Skin of body (tissue), 2 donors: Measurements from ENCODE around the gene SIDT1. TPM values are rescaled to one million over a fixed set of nuclear protein-coding genes. Genes with fewer than 3 reads are reported as not detected.
"Not testable (repeated sequence)": the region's sequence is repeated elsewhere in the genome, so short reads cannot be mapped to it uniquely, and the experiment has no call there.

Source experiments
- DNase-seq: peaks from one replicate; lab custom pipeline; 2025; lab: John Stamatoyannopoulos, UW
- total RNA-seq: library from RNA; depleted of rRNA; stranded (reverse); fragments of >200 nt; gene quantifications from one replicate; pipeline ENCODE4 v1.2.3, GENCODE V29; 2014

SIDT1 gene
- total RNA-seq, 1 donor from 2014 or later, result 4.4 TPM

GRCh38 chr3:113631573-113631972 is 99.2 kb downstream of the SIDT1 start:
- DNase-seq, result no peak

DNA sequence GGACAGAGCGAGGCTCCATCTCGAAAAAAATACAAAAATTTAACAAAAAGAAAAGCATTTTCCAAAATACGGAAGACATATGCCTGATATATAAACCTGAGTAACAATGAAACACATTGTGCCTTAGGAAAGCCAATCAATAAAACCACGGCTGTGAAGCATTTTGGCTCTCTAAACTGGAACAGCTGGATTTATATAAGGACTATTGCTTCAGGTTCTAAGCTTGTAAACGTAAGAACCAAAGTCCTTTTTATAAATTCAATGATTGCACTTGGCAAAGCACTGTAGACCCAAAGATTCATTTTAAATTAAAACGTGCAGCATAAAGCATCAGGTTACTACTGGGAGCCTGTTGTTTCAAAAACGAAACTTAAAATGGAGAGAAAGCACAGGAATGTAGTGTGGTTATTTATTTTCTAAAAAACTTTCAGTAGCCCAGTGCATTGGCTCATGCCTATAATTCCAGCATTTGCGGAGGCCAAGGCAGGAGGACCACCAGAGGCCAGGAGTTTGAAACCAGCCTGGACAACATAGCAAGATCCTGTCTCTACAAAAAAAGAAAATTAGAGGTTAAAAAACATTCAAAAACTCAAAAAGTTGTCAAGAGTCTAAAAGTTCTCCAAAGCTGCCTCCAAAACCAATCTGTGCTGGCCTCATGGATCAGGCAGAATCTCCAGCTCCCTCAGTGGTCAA is 102.6 kb downstream of the SIDT1 start:
- DNase-seq, result no peak

- not testable (repeated sequence) for DNase-seq
Observed at GRCh38 chr3:113636034-113636433, 103.7 kb downstream of the SIDT1 start.

GRCh38 chr3:113637756-113638155 is 105.4 kb downstream of the SIDT1 start:
- DNase-seq, result no peak

GRCh38 chr3:113638910-113639309 is 106.6 kb downstream of the SIDT1 start:
- DNase-seq, result no peak

DNA sequence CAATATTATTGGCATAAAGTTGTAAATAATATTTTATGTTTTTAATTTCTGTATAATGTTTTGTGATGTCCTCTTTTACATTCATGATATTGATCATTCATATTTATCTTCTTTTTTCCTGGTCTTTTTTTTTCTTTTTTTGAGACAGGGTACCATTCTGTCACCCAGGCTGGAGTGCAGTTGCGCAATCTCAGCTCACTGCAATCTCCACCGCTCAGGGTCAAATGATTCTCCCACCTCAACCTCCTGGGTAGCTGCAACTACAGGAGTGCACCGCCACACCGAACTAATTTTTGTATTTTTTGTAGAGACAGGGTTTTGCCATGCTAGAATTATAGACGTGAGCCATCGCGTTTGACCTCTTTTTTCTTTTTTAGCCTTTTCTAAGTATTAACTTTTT is 111.2 kb downstream of the SIDT1 start:
- no peak for DNase-seq

- no peak for DNase-seq
Observed at GRCh38 chr3:113648524-113648923, 116.2 kb downstream of the SIDT1 start.

GRCh38 chr3:113649174-113649845 is 117.0 kb downstream of the SIDT1 start:
- no peak for DNase-seq

DNA sequence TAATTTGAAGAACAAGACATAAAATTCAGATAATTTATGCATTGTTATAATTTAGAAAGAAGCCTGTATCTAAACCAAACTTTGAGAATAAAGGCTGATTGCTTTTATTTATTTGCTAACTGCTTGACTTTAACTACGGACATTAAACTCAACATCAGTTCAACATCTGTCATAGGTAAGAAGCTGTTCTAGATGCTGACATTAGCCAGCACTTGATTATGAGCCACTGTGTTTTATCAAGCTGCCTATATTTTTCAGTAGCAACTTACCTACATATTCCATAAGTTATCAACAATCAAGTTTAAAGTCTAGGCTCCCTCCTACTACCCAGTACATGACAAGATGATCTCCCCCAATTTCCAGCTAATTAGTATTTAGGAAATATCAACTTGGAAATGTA is 122.0 kb downstream of the SIDT1 start:
- no peak for DNase-seq

GRCh38 chr3:113654851-113655250 is 122.5 kb downstream of the SIDT1 start:
- no peak for DNase-seq

GRCh38 chr3:113658107-113658506 is 125.8 kb downstream of the SIDT1 start:
- DNase-seq, result no peak

- DNase-seq, result no peak
Observed at GRCh38 chr3:113659101-113659541, 126.8 kb downstream of the SIDT1 start.

DNA sequence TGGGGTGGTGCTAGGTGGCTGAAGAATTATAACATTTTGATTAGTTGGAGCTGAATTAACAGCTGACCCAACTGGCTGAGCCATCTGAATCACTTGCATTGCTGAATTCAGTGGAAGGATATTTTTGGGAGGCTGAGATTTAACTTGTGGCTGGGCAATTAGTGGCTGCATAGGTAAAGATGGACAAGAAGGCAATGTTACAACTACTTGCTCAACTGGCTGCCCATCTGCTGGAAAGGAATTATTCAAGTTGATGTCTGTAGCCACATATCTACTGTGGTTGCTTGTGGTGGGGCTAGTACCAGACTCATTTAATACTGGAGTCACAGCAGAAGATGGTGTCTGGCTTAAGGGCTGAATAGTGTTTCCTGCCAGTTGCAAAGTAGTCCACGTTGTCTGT is 127.6 kb downstream of the SIDT1 start:
- DNase-seq, result no peak

DNA sequence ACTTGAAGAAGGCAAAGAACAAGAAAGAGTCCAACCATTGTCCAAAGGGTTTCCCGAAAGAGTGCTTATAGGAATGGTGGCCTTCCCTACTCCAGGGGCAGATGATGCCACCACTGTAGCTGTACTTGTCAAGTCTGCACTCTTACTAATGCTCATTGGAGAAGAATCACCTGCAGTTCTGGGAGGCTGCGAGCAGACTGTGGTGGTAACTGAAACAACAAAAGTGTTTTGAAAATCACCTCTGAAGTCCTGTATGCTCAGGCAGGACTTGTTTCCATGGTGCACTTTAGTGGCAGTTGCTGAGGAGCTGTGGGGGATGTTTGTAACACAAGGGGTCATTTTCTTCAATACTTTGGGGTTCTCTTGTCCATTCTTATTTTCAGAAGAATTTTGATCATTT is 128.1 kb downstream of the SIDT1 start:
- DNase-seq, result no peak

GRCh38 chr3:113660896-113661295 is 128.5 kb downstream of the SIDT1 start:
- DNase-seq, result no peak

DNA sequence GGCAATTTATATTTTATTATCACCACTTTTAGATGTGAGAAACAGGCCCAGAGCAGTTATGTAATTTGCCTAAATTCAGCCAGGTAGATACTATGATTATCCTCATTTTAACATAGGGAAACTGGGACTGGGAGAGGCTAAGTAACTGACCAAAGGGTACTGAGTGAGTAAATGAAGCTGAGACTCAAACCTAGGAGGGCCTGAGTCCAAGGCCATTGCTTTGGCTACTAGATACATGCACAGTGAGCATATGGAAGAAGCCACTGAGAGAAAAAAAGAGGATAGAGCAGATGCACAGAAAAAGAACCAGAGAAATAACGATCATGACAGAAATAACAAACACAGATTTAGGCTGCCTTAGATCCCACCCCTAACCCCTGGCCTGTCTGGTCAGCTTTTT is 130.5 kb downstream of the SIDT1 start:
- DNase-seq, result no peak

GRCh38 chr3:113663324-113663750 is 131.0 kb downstream of the SIDT1 start:
- no peak for DNase-seq

- DNase-seq, result no peak
Observed at GRCh38 chr3:113663761-113664160, 131.4 kb downstream of the SIDT1 start.

DNA sequence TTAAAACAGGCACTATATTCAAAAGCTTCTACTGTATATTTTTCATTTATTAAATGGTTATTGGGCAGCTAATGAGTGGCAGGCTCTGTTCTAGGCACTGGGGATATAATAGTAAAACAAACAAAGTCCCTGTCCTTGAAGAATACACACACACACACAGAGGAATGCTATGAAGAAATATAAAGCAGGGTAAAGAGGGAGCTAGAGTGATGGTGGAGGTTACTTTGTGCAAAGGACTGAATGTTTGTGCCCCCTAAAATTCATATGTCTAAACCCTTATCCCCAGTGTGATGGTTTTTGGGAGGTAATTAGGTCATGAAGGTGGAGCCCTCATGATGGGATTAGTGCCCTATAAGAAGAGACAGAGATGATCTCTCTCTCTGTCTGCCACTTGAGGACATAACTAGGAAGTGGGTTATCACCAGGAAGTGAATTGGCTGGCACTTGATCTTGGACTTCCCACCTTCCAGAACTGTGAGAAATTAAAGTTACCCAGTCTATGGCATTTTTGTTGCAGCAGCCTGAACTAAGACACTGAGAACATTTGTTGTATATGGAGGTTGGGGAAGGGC is 132.3 kb downstream of the SIDT1 start:
- DNase-seq, result no peak

GRCh38 chr3:113668015-113668414 is 135.7 kb downstream of the SIDT1 start:
- peak; percentile 35 for DNase-seq

- DNase-seq, result no peak
Observed at GRCh38 chr3:113673593-113673992, 141.2 kb downstream of the SIDT1 start.

DNA sequence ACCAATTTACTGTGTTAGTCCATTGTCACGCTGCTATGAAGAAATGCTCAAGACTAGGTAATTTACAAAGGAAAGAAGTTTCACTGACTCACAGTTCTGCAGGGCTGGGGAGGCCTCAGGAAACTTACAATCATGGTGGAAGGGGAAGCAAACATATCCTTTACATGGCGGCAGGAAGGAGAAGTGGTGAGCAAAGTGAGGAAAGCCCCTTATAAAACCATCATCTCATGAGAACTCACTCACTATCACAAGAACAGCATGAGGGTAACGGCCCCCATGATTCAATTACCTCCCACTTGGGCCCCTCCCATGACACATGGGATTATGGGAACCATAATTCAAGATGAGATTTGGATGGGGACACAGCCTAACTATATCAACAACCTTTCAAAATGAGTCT is 143.9 kb downstream of the SIDT1 start:
- DNase-seq, result no peak

- DNase-seq, result no peak
Observed at GRCh38 chr3:113677737-113678136, 145.4 kb downstream of the SIDT1 start.
